PFSK-1 (cell line): ENCODE measurements around the gene PPM1D.

Experiments
- FOXP2 ChIP-seq: optimal IDR thresholded peaks from 2 replicates; pipeline ENCODE3; 2011; ENCODE audit warnings: borderline replicate concordance, control low read depth, inconsistent platforms; ENCODE audit not compliant: insufficient read depth; ENCODE audit errors: extremely low read length, extremely low read depth
- POLR2AphosphoS5 ChIP-seq: IDR thresholded peaks from 2 replicates; pipeline ENCODE4 v1.6.1; 2012; ENCODE audit warnings: low read depth, mild to moderate bottlenecking, control low read depth, low read length, moderate library complexity
- REST ChIP-seq, 2 experiments: IDR thresholded peaks; 2 replicates each; pipeline versions ENCODE4 v1.6.1 to v1.8.0; 2011 to 2012; ENCODE audit warnings: low read depth in 2 of 2, low read length in 2 of 2, control low read depth in 1 of 2, inconsistent platforms in 1 of 2, mild to moderate bottlenecking in 1 of 2, moderate library complexity in 1 of 2; ENCODE audit not compliant: insufficient read depth in 1 of 2
- SIN3A ChIP-seq: IDR thresholded peaks from 2 replicates; pipeline ENCODE4 v1.6.1; 2012; ENCODE audit warnings: mild to moderate bottlenecking, low read length, moderate library complexity, borderline replicate concordance; ENCODE audit not compliant: insufficient read depth
- TAF1 ChIP-seq: IDR thresholded peaks from 2 replicates; pipeline ENCODE4 v1.6.1; 2012; ENCODE audit warnings: low read length, control low read depth, borderline replicate concordance; ENCODE audit not compliant: insufficient read depth

PPM1D gene

GRCh38 chr17:60604686-60605334 is 4.8 kb downstream of the PPM1D start:
- no peak for TF ChIP-seq FOXP2
- TF ChIP-seq POLR2AphosphoS5 = no peak
- TF ChIP-seq SIN3A = no peak
- TF ChIP-seq TAF1 = no peak
- no peak for TF ChIP-seq REST (IDR thresholded peaks at IDR 0.05; ENCODE audit: insufficient read depth in 1 of 2, low read depth in 2 of 2, low read length in 2 of 2)

GRCh38 chr17:60606036-60606435 is 6.0 kb downstream of the PPM1D start:
- no peak for TF ChIP-seq SIN3A
- TF ChIP-seq TAF1 = no peak
- no peak for TF ChIP-seq POLR2AphosphoS5
- TF ChIP-seq FOXP2 = no peak
- no peak for TF ChIP-seq REST (IDR thresholded peaks at IDR 0.05; ENCODE audit: insufficient read depth in 1 of 2, low read depth in 2 of 2, low read length in 2 of 2)

GRCh38 chr17:60610473-60610872 is 10.5 kb downstream of the PPM1D start:
- TF ChIP-seq REST (IDR thresholded peaks at IDR 0.05; ENCODE audit: insufficient read depth in 1 of 2, low read depth in 2 of 2, low read length in 2 of 2) (no peak), POLR2AphosphoS5 (no peak), FOXP2 (no peak), TAF1 (no peak), SIN3A (no peak)

- no peak for TF ChIP-seq REST (IDR thresholded peaks at IDR 0.05; ENCODE audit: insufficient read depth in 1 of 2, low read depth in 2 of 2, low read length in 2 of 2)
- TF ChIP-seq FOXP2 = no peak
- TF ChIP-seq SIN3A = no peak
- no peak for TF ChIP-seq TAF1
- TF ChIP-seq POLR2AphosphoS5 = no peak
Observed at GRCh38 chr17:60613325-60613724, 13.3 kb downstream of the PPM1D start.

GRCh38 chr17:60615108-60615507 is 15.1 kb downstream of the PPM1D start:
- TF ChIP-seq FOXP2 (no peak), REST (IDR thresholded peaks at IDR 0.05; ENCODE audit: insufficient read depth in 1 of 2, low read depth in 2 of 2, low read length in 2 of 2) (no peak), POLR2AphosphoS5 (no peak)
